GM12878 (cell line): ENCODE measurements around the gene SLC16A10. TPM values are rescaled to one million over a fixed set of nuclear protein-coding genes. Genes with fewer than 3 reads are reported as not detected.

ENCODE experiments used
- ATAC-seq: fragments of 200-7000 bp; cut with Tn5 transposase; 3 replicates; pipeline ENCODE4 v1.9.1; 2020; ENCODE audit warnings: mild to moderate bottlenecking, moderate library complexity
- BruUV-seq: library from RNA; stranded (reverse); fragments of 400-500 nt; replicated peaks from 2 replicates; lab custom pipeline; 2021; lab: Mats Ljungman, UMichigan
- CTCF ChIA-PET: fragments of 300-600 bp; sonication (Branson Sonifier 250); formaldehyde crosslinking; extraction: SDS; loops from one replicate; lab custom pipeline; 2021; ENCODE audit warnings: inconsistent platforms; lab: Yijun Ruan, JAX
- POLR2A ChIA-PET: fragments of 350-600 bp; formaldehyde crosslinking; extraction: SDS; loops from one replicate; lab custom pipeline; 2021; ENCODE audit warnings: inconsistent platforms; lab: Charles Lee
- RAD21 ChIA-PET: fragments of 300-600 bp; sonication (Branson Sonifier 250); formaldehyde crosslinking; loops from one replicate; lab custom pipeline; 2023; ENCODE audit warnings: antibody characterized with exemption; ENCODE audit not compliant: unreplicated experiment; lab: Charles Lee
- SMC1A ChIA-PET: fragments of 300-600 bp; sonication (Branson Sonifier 250); formaldehyde crosslinking; loops from one replicate; lab custom pipeline; 2023; ENCODE audit not compliant: unreplicated experiment, uncharacterized antibody; lab: Charles Lee
- DNase-seq: peaks from one replicate; pipeline ENCODE4 v3.0.0-alpha.2; 2011; ENCODE audit warnings: low read depth, low spot score
- FAIRE-seq: peaks from 3 replicates; lab custom pipeline; 2011; peaks lifted over from hg19 to GRCh38; lab: Jason Lieb, UNC
- H2AFZ ChIP-seq: 2 replicates; pipeline ENCODE4 v1.6.0; 2011; ENCODE audit warnings: low read depth, low read length, control low read depth; ENCODE audit not compliant: control insufficient read depth
- H3K27ac ChIP-seq: 2 replicates; pipeline ENCODE4 v1.5.1; 2011; ENCODE audit warnings: control low read depth; ENCODE audit not compliant: control insufficient read depth, insufficient read depth
- H3K27me3 ChIP-seq, 2 experiments: replicated peaks in 1 of 2; 2 replicates each; pipeline versions ENCODE4 v1.6.0 to v1.6.1; 2011; ENCODE audit warnings: low read length in 1 of 2; ENCODE audit not compliant: control insufficient read depth in 2 of 2, insufficient read depth in 2 of 2
- H3K36me3 ChIP-seq, 2 experiments: 2 replicates each; pipeline ENCODE4 v1.5.1; 2011; ENCODE audit warnings: low read length in 1 of 2; ENCODE audit not compliant: control insufficient read depth in 2 of 2, insufficient read depth in 2 of 2
- H3K4me1 ChIP-seq: 2 replicates; pipeline ENCODE4 v1.6.1; 2011; ENCODE audit warnings: mild to moderate bottlenecking, low read length, moderate library complexity, mixed read lengths; ENCODE audit not compliant: control insufficient read depth, insufficient read depth
- H3K4me2 ChIP-seq: 2 replicates; pipeline ENCODE4 v1.6.0; 2011; ENCODE audit warnings: control low read depth; ENCODE audit not compliant: control insufficient read depth, insufficient read depth
- H3K4me3 ChIP-seq: fragments of 200-600 bp; sonication (generic); 2 replicates; pipeline ENCODE4 v1.5.1; 2016
- H3K79me2 ChIP-seq: 2 replicates; pipeline ENCODE4 v1.6.0; 2011; ENCODE audit warnings: low read length; ENCODE audit not compliant: control insufficient read depth, insufficient read depth
- H3K9ac ChIP-seq: 2 replicates; pipeline ENCODE4 v1.8.0; 2011; ENCODE audit warnings: low read length, control low read depth, mixed read lengths; ENCODE audit not compliant: control insufficient read depth, insufficient read depth
- H3K9me3 ChIP-seq: replicated peaks from 3 replicates; pipeline ENCODE4 v1.5.1; 2011; ENCODE audit warnings: mild to moderate bottlenecking, low read length; ENCODE audit not compliant: control insufficient read depth, insufficient read depth
- H4K20me1 ChIP-seq: 2 replicates; pipeline ENCODE4 v1.6.0; 2011; ENCODE audit not compliant: control insufficient read depth, insufficient read depth
- NKRF ChIP-seq: fragments of 450-650 bp; conservative IDR thresholded peaks from 2 replicates; pipeline ENCODE4 v1.6.1; 2017; ENCODE audit warnings: mild to moderate bottlenecking, moderate library complexity
- SMC3 ChIP-seq: IDR thresholded peaks from 2 replicates; pipeline ENCODE4 v1.6.1; 2011; ENCODE audit warnings: low read length, improper control_type of control experiment, borderline replicate concordance
- TCF12 ChIP-seq: IDR thresholded peaks from 2 replicates; pipeline ENCODE4 v1.6.1; 2011; ENCODE audit warnings: low read depth, mild to moderate bottlenecking, low read length
- ZBTB33 ChIP-seq: fragments of 450-650 bp; IDR thresholded peaks from 2 replicates; pipeline ENCODE4 v1.6.1; 2017; ENCODE audit warnings: mild to moderate bottlenecking
- WGBS: methylation state at CpG from one replicate; pipeline ENCODE4 v1.1.6; 2016; ENCODE audit warnings: low lambda C conversion rate; ENCODE audit not compliant: insufficient replicate concordance, insufficient coverage; ENCODE audit errors: missing lambda C conversion rate; 5-methylcytosine and 5-hydroxymethylcytosine counted together
- in situ Hi-C: fragments of 300-500 bp; cut with MboI; formaldehyde crosslinking; loops from 9 replicates; pipeline ENCODE4 v1.14.3; 2018; ENCODE audit warnings: mixed read lengths
- intact Hi-C: fragments of 100-400 bp; cut with micrococcal nuclease; formaldehyde crosslinking; loops from one replicate; pipeline ENCODE4 v1.14.2; 2022; ENCODE audit not compliant: unreplicated experiment
- polyA plus RNA-seq, 11 experiments: library from polyadenylated mRNA; depleted of rRNA in 4 of 11; unstranded in 6 of 11; stranded (reverse) in 5 of 11; fragments of >200 nt; fragmentation: Nextera tagmentation in 4 of 11; fragmentation: Illumina TruSeq in 1 of 11; extraction: Ambion mirVana in 4 of 11; extraction: Trizol in 1 of 11; gene quantifications; 1 replicate in 1 of 11; 2 replicates in 10 of 11; pipeline versions ENCODE4 v1.2.1 to v1.2.3, GENCODE V29; 2011 to 2016; ENCODE audit warnings: inconsistent platforms in 2 of 11, missing spikeins in 2 of 11, low read depth in 1 of 11
- total RNA-seq, 4 experiments: library from RNA; depleted of rRNA in 3 of 4; stranded (reverse); fragments of >200 nt in 3 of 4; fragmentation: Illumina TruSeq in 1 of 4; extraction: Trizol in 1 of 4; gene quantifications; 2 replicates each; pipeline versions ENCODE4 v1.2.1 to v1.2.3, GENCODE V29; 2013 to 2021

Gene SLC16A10
- total and polyA plus RNA-seq, 10 of the 15 experiments (the other 5 are each of a cell fraction or from before 2014, with no cell fraction given), result 2.3 to 19.0 (median 8.0) TPM

- DNase-seq, result no peak
- TF ChIP-seq NKRF, result no peak
- no peak for TF ChIP-seq ZBTB33
- no peak for TF ChIP-seq SMC3
- no peak for TF ChIP-seq TCF12
- TF ChIP-seq, all 136 proteins: peak for 0
- 76% methylated on average over 6 of the region's 6 CpGs for WGBS
- in situ Hi-C loops (no loop called here), intact Hi-C loops (no loop called here)
- H3K27ac ChIP-seq, result no peak overlapping the region
- no peaks in the 10 kb centered on the region for H3K9me3 ChIP-seq
- no peaks in the 10 kb centered on the region for H3K79me2 ChIP-seq
- no peak for ATAC-seq
- no peak overlapping the region for H2AFZ ChIP-seq
- no peak overlapping the region for H3K9ac ChIP-seq
- no peaks in the 10 kb centered on the region for H4K20me1 ChIP-seq
- SMC1A ChIA-PET, result interaction anchor here (0.6 to 1.4 kb wide), 2 partner anchors 208 to 677 kb away, joined by 3 to 5 read pairs; no protein-coding TSS in a partner anchor
- CTCF ChIA-PET, result interaction anchor here (0.7 to 3.4 kb wide), 4 partner anchors 10 to 824 kb away, joined by 4 to 12 read pairs (median 5); no protein-coding TSS in a partner anchor
- H3K4me3 ChIP-seq, result no peak overlapping the region
- RAD21 ChIA-PET, result no interaction called here
- peaks cover 4% of the 10 kb centered on the region; the same call in 1 of the 2 replicates for H3K4me1 ChIP-seq
- no peaks in the 10 kb centered on the region for H3K36me3 ChIP-seq
- no TSS peak for BruUV-seq
- no peak overlapping the region for H3K4me2 ChIP-seq
- peaks cover 0 to 2% of the 10 kb centered on the region in 2 experiments; a peak in 1 of 4 replicates for H3K27me3 ChIP-seq
- FAIRE-seq, result no peak
- POLR2A ChIA-PET, result no interaction called here
Observed at GRCh38 chr6:111219785-111220184, 132.5 kb downstream of the SLC16A10 start.
